ENCODE measurements around the gene TAF1D. TPM values are rescaled to one million over a fixed set of nuclear protein-coding genes. Genes with fewer than 3 reads are reported as not detected.

The TAF1D gene
- total RNA-seq, 2 experiments from 2014 or later, result 172 to 178 TPM

DNA sequence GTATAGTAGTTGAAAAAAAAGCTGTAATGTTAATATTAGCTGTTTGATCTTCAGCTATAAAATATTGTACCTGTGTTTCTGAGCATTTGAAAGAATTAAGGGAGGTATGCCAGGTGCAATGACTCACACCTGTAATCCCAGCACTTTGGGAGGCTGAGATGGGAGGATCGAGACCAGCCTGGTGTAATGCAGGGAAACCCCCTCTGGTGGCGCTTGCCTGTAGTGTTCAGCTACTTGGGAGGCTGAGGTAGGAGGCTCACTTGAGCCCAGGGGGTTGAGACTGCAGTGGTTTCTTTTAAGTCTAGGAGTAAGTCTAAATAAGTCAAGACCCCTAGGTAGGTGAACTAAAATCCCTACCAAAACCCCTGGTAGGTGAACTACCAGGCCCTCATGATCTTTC is 37.1 kb downstream of the TAF1D start:
- ATAC-seq (ENCODE audit: low read depth) (no peak), DNase-seq (no peak)
- no peak overlapping the region for H3K4me3 Mint-ChIP-seq
- no peak overlapping the region for H3K27ac Mint-ChIP-seq
- H3K36me3 Mint-ChIP-seq, result peaks cover 57% of the 10 kb centered on the region
- peaks cover 10% of the 10 kb centered on the region for H3K9me3 Mint-ChIP-seq
- H3K27me3 Mint-ChIP-seq, result no peaks in the 10 kb centered on the region
- POLR2A ChIA-PET, result interaction anchor here (1.3 kb wide), 1 partner anchor 37 kb away, joined by 3 read pairs; the partner anchor contains the start of genes C11orf54 and TAF1D
- H3K4me1 Mint-ChIP-seq, result no peaks in the 10 kb centered on the region

DNA sequence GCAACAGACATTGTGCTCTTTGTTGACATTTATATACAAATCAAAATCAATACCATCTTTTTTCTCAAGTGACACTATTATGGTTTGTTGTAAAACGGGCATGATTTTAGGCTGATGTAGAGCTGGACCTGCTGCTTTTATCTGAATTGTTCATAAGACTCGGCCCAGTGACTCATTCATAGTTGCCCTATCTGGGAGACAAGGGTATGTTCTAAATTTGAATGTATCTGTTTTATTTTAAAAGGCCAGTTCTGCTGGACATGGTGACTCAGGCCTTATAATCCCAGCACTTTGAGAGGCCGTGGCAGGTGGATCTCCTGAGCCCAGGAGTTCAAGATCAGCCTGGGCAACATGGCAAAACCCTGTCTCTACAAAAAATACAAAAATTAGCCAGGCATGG is 40.5 kb downstream of the TAF1D start:
- H3K9me3 Mint-ChIP-seq, result no peaks in the 10 kb centered on the region
- POLR2A ChIA-PET, result no interaction called here
- DNase-seq, result no peak
- H3K4me1 Mint-ChIP-seq, result no peaks in the 10 kb centered on the region
- H3K36me3 Mint-ChIP-seq, result peaks cover 56% of the 10 kb centered on the region
- ATAC-seq (ENCODE audit: low read depth), result no peak
- H3K4me3 Mint-ChIP-seq, result no peak overlapping the region
- no peaks in the 10 kb centered on the region for H3K27me3 Mint-ChIP-seq
- no peak overlapping the region for H3K27ac Mint-ChIP-seq

DNA sequence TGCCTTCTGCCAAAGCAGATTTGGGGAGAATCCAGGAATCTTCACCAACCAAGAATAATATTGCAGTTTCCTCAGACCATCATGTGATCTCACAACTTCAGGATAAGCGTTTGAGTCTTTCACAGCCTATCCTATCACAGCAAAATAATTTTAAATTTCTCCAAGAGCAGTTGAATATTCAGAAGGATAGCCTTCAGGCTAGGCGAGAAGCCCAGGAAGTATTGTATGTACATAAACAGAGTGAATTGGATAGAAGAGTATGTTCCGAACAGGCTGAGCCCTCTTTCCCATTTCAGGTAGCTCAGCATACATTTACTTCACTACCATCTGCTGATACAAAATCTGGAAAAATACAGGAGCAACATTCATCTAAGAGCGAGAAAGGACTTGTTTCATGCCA is 43.7 kb downstream of the TAF1D start:
- H3K36me3 Mint-ChIP-seq, result peaks cover 45% of the 10 kb centered on the region
- H3K4me1 Mint-ChIP-seq, result no peaks in the 10 kb centered on the region
- POLR2A ChIA-PET, result no interaction called here
- H3K27me3 Mint-ChIP-seq, result no peaks in the 10 kb centered on the region
- ATAC-seq (ENCODE audit: low read depth) (no peak), DNase-seq (no peak)
- H3K4me3 Mint-ChIP-seq, result no peak overlapping the region
- no peaks in the 10 kb centered on the region for H3K9me3 Mint-ChIP-seq
- H3K27ac Mint-ChIP-seq, result no peak overlapping the region

DNA sequence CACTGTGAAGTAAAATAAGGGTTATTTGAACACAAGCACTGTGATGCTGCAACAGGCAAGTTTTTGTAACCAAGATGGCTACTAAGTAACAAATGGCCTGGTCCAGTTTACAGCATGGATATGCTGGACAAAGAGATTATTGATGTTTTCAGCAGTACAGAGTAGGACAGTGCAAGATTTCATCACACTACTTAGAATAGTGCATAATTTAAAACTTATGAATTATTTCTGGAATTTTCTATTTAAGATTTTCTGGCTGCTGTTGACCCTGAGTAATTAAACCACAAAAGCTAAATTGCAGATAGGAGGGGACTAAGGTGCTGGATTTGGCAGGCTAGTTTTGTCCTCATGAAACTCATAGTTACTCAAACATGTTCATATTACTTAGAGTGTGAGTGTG is 46.7 kb downstream of the TAF1D start:
- no peaks in the 10 kb centered on the region for H3K27me3 Mint-ChIP-seq
- peaks cover 3% of the 10 kb centered on the region for H3K4me1 Mint-ChIP-seq
- ATAC-seq (ENCODE audit: low read depth), result no peak
- POLR2A ChIA-PET, result no interaction called here
- peaks cover 48% of the 10 kb centered on the region for H3K36me3 Mint-ChIP-seq
- DNase-seq, result no peak
- H3K9me3 Mint-ChIP-seq, result no peaks in the 10 kb centered on the region
- H3K27ac Mint-ChIP-seq, result no peak overlapping the region
- no peak overlapping the region for H3K4me3 Mint-ChIP-seq

DNA sequence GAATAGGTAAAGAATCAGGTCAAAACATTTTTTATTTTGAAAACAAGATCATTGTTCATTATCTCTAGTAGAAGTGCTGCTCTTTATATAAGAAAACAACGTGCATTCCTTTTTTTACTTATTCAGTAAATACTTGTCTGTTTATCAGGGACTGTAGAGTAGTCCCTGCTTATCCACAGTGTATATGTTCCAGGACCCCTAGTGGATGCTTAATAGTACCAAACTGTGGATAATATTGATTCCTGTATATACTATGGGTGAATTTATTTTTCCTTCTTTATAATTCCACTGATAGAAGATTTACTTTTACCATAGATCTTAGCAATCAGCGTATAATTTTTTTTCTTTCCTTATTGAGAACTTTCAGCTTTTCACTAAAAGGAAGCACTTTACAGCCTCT is 47.2 kb downstream of the TAF1D start:
- POLR2A ChIA-PET, result no interaction called here
- H3K27ac Mint-ChIP-seq, result no peak overlapping the region
- H3K9me3 Mint-ChIP-seq, result no peaks in the 10 kb centered on the region
- ATAC-seq (ENCODE audit: low read depth), result no peak
- no peaks in the 10 kb centered on the region for H3K27me3 Mint-ChIP-seq
- no peak overlapping the region for H3K4me3 Mint-ChIP-seq
- peaks cover 49% of the 10 kb centered on the region for H3K36me3 Mint-ChIP-seq
- DNase-seq, result no peak
- H3K4me1 Mint-ChIP-seq, result peaks cover 4% of the 10 kb centered on the region

DNA sequence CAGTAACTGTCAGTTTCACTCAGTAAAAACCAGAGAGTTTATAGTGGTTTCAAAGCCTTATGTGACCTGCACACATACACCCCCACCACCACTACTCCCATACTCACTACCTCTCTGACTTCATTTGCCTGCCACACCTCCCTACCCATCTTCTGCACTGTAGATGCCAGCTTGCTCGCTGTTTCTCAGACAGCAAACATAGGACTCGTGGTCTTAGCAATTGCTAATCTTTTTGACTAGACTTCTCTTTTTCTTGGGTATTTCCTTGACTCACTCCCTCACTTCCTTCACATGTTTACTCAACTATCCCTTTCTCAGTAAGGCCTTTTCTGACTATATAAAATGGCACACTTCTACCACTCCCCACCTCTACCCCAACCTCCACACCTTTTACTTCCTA is 52.1 kb downstream of the TAF1D start:
- DNase-seq, result no peak
- no peak for ATAC-seq (ENCODE audit: low read depth)
- Mint-ChIP-seq H3K4me3 (no peak overlapping the region), H3K36me3 (peaks cover 43% of the 10 kb centered on the region), H3K9me3 (no peaks in the 10 kb centered on the region), H3K27ac (peak overlapping the region; percentile 26), H3K27me3 (no peaks in the 10 kb centered on the region), H3K4me1 (peaks cover 12% of the 10 kb centered on the region)
- POLR2A ChIA-PET, result interaction anchor here (1.1 kb wide), 1 partner anchor 28 kb away, joined by 3 read pairs; the partner anchor contains the start of gene CEP295

DNA sequence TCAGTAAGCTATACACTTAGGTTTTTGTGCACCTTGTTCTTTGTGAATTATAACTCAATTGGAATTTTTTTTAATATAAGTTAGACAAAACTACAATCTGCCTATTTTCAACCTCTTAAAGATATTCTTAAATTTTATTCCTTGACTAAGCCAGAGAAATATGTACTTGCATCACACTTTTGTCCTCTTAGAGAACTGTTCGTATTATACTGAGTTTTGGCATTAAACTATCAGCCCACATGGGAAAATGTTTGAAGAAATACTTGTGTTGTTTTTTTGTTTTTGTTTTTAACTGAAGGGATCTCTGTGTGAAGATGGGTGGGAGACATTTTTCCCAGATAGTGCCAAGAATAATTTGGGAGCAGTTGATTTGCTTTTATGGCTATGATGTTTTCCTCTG is 54.5 kb downstream of the TAF1D start:
- Mint-ChIP-seq H3K27ac (peak overlapping the region; percentile 20), H3K9me3 (no peaks in the 10 kb centered on the region), H3K4me1 (peaks cover 12% of the 10 kb centered on the region), H3K4me3 (no peak overlapping the region), H3K36me3 (peaks cover 56% of the 10 kb centered on the region), H3K27me3 (no peaks in the 10 kb centered on the region)
- POLR2A ChIA-PET, result no interaction called here
- DNase-seq, result no peak
- ATAC-seq (ENCODE audit: low read depth), result no peak

DNA sequence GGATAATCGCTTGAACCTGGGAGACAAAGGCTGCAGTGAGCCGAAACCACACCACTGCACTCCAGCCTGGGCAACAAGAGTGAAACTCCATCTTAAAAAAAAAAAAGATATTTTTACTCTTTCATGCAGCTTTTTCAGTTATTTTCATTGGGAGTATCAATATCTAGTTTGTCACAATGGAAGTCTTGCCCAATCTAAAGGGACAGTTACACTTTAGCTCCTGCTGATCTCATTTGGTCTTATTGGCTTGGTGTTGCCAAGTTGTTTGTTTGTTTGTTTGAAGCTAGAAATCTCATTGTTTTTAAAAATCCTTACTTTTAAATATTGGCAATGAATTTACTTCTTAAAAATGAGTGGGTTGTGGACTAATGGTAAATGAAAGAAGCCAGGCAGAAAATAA is 55.1 kb downstream of the TAF1D start:
- ATAC-seq (ENCODE audit: low read depth), result no peak
- H3K27me3 Mint-ChIP-seq, result no peaks in the 10 kb centered on the region
- DNase-seq, result no peak
- peaks cover 56% of the 10 kb centered on the region for H3K36me3 Mint-ChIP-seq
- no peak overlapping the region for H3K4me3 Mint-ChIP-seq
- peaks cover 11% of the 10 kb centered on the region for H3K4me1 Mint-ChIP-seq
- no peak overlapping the region for H3K27ac Mint-ChIP-seq
- no peaks in the 10 kb centered on the region for H3K9me3 Mint-ChIP-seq
- POLR2A ChIA-PET, result interaction anchor here (0.7 kb wide), 1 partner anchor 12 kb away, joined by 3 read pairs; no protein-coding TSS in a partner anchor

Small RNA genes within 50 kb of the gene (microRNA-seq; reads per million reads assigned to microRNA genes)
- 2.8 reads per million for gene MIR1304

Other genes with a start within 250 kb of the TAF1D start
- gene SMCO4, start 198.1 kb downstream of the TAF1D start, total RNA-seq, result 10 to 100 TPM in 1 of 2 experiments, 1 to 10 TPM in 1; 8.9 to 11.0 TPM
- gene CEP295, start 79.8 kb downstream of the TAF1D start, total RNA-seq, result 10 to 100 TPM; 22.8 to 24.9 TPM
- 10 to 100 TPM; 20.6 to 29.2 TPM for gene C11orf54, start 177 bp upstream of the TAF1D start, total RNA-seq
- 10 to 100 TPM; 43.0 to 44.8 TPM for gene MED17, start 42.8 kb upstream of the TAF1D start, total RNA-seq
- gene VSTM5, start 109.1 kb upstream of the TAF1D start, total RNA-seq, result not detected